HepG2 (cell line): ENCODE measurements around the gene CSNK1D. TPM values are rescaled to one million over a fixed set of nuclear protein-coding genes. Genes with fewer than 3 reads are reported as not detected.

Experiments
- CBX2 ChIP-seq, 2 experiments: fragments of 200-600 bp in 1 of 2; sonication (generic); formaldehyde crosslinking in 1 of 2; IDR thresholded peaks; 2 replicates each; pipeline versions ENCODE4 v1.7.0 to v1.8.1; 2018 to 2022; ENCODE audit warnings: low read depth in 2 of 2, low read length in 1 of 2, mild to moderate bottlenecking in 1 of 2, missing genetic modification reagents in 1 of 2
- CENPT ChIP-seq: sonication (generic); formaldehyde crosslinking; IDR thresholded peaks from 2 replicates; pipeline ENCODE4 v1.8.0; 2022; ENCODE audit warnings: low read depth, mild to moderate bottlenecking, moderate library complexity, missing genetic modification reagents
- HDAC1 ChIP-seq: sonication (generic); formaldehyde crosslinking; IDR thresholded peaks from 2 replicates; pipeline ENCODE4 v1.5.1; 2020; ENCODE audit warnings: mild to moderate bottlenecking, missing genetic modification reagents
- HIVEP1 ChIP-seq: sonication (generic); formaldehyde crosslinking; IDR thresholded peaks from 2 replicates; pipeline ENCODE4 v1.4.0; 2020; ENCODE audit warnings: mild to moderate bottlenecking, missing genetic modification reagents
- HMG20A ChIP-seq: IDR thresholded peaks from 2 replicates; pipeline ENCODE4 v1.6.1; 2016; ENCODE audit warnings: borderline replicate concordance
- HOXA7 ChIP-seq: sonication (generic); formaldehyde crosslinking; IDR thresholded peaks from 2 replicates; pipeline ENCODE4 v1.8.1; 2022; ENCODE audit warnings: mild to moderate bottlenecking, missing genetic modification reagents, moderate library complexity
- NR1H2 ChIP-seq: sonication (generic); formaldehyde crosslinking; IDR thresholded peaks from 2 replicates; pipeline ENCODE4 v1.8.1; 2022; ENCODE audit warnings: low read depth, missing genetic modification reagents, borderline replicate concordance
- NR2F2 ChIP-seq: IDR thresholded peaks from 2 replicates; pipeline ENCODE4 v1.6.1; 2012; ENCODE audit warnings: low read depth, inconsistent platforms, borderline replicate concordance
- NR2F6 ChIP-seq, 2 experiments: IDR thresholded peaks; 2 replicates each; pipeline ENCODE4 v1.6.1; 2016; ENCODE audit warnings: antibody characterized with exemption in 1 of 2, mild to moderate bottlenecking in 1 of 2
- PHF21A ChIP-seq: sonication (generic); formaldehyde crosslinking; IDR thresholded peaks from 2 replicates; pipeline ENCODE4 v1.5.0; 2020; ENCODE audit warnings: mild to moderate bottlenecking, missing genetic modification reagents
- SAFB2 ChIP-seq: sonication (generic); formaldehyde crosslinking; IDR thresholded peaks from 2 replicates; pipeline ENCODE4 v1.5.1; 2020; ENCODE audit warnings: missing genetic modification reagents, low read depth, mild to moderate bottlenecking, borderline replicate concordance
- SPEN ChIP-seq: sonication (generic); formaldehyde crosslinking; IDR thresholded peaks from 2 replicates; pipeline ENCODE4 v1.5.1; 2020; ENCODE audit warnings: low read depth, mild to moderate bottlenecking, missing genetic modification reagents
- STAG1 ChIP-seq: sonication (generic); formaldehyde crosslinking; IDR thresholded peaks from 2 replicates; pipeline ENCODE4 v1.4.0; 2020; ENCODE audit warnings: missing genetic modification reagents
- ZNF607 ChIP-seq: sonication (generic); formaldehyde crosslinking; IDR thresholded peaks from 2 replicates; pipeline ENCODE4 v1.5.1; 2020; ENCODE audit warnings: missing genetic modification reagents, mild to moderate bottlenecking, borderline replicate concordance
- ZNF616 ChIP-seq: sonication (generic); formaldehyde crosslinking; IDR thresholded peaks from 2 replicates; pipeline ENCODE4 v1.5.0; 2020; ENCODE audit warnings: low read depth, mild to moderate bottlenecking, missing genetic modification reagents
- polyA plus RNA-seq, 8 experiments: library from polyadenylated mRNA; depleted of rRNA in 3 of 8; stranded (reverse) in 7 of 8; unstranded in 1 of 8; fragments of >200 nt; fragmentation: Illumina TruSeq in 4 of 8; extraction: Trizol in 4 of 8; gene quantifications; 2 replicates each; pipeline versions ENCODE4 v1.2.1 to v1.2.3, GENCODE V29; 2011 to 2016; ENCODE audit warnings: low read depth in 4 of 8, missing spikeins in 1 of 8, mixed read lengths in 1 of 8; ENCODE audit not compliant: insufficient read depth in 1 of 8
- total RNA-seq, 5 experiments: library from RNA; depleted of rRNA; stranded (reverse); fragments of >200 nt; fragmentation: Illumina TruSeq; extraction: Trizol; gene quantifications; 2 replicates each; pipeline ENCODE4 v1.2.3, GENCODE V29; 2016; ENCODE audit warnings: low read depth in 1 of 5
- TF ChIP-seq, protein P1 (sequence below): conservative IDR thresholded peaks from 2 replicates; pipeline ENCODE4 v1.6.1; 2018; ENCODE audit warnings: missing genetic modification reagents
- TF ChIP-seq, protein P2 (sequence below): sonication (generic); formaldehyde crosslinking; IDR thresholded peaks from 2 replicates; pipeline ENCODE4 v1.4.0; 2020; ENCODE audit warnings: missing genetic modification reagents
- TF ChIP-seq, protein P3 (sequence below): sonication (generic); formaldehyde crosslinking; conservative IDR thresholded peaks from 2 replicates; pipeline ENCODE4 v1.8.0; 2022; ENCODE audit warnings: missing genetic modification reagents
- TF ChIP-seq, protein P4 (sequence below): sonication (generic); formaldehyde crosslinking; IDR thresholded peaks from 2 replicates; pipeline ENCODE4 v1.4.0; 2020; ENCODE audit warnings: mild to moderate bottlenecking, missing genetic modification reagents, borderline replicate concordance

The CSNK1D gene
- total and polyA plus RNA-seq, 2 of the 13 experiments (the other 11 are each of a cell fraction or from before 2014, with no cell fraction given), result 31.5 to 128 TPM

DNA sequence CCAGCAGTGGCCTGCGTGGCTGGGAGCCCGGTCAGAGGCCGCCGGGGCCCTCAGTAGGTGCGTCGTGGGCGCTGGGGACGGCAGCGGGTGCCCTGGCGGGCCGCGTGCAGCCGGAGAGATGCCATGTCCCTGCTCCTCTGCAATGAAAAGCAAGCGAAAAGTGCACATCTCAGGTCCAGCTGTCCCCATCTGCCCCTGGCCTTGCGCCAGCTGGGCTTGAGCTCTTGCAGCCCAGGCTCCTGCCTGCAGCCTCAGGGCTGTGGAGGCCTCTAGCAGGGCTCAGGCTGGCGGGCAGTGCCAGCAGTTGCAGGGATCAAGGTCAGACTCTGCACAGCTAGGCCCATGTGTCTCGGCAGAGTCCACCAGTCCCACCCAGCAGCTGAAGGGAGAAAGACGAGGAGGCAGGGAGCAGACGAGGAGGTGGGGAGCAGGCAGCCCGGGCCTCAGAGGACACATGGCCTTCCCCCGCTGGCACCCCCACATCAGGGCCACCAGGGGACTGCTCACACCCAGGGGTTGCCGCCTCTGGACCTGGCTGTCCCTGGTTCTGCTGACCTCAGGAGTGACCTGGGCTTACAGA is 33.5 kb downstream of the CSNK1D start (continued):
- TF ChIP-seq, protein P1, sequence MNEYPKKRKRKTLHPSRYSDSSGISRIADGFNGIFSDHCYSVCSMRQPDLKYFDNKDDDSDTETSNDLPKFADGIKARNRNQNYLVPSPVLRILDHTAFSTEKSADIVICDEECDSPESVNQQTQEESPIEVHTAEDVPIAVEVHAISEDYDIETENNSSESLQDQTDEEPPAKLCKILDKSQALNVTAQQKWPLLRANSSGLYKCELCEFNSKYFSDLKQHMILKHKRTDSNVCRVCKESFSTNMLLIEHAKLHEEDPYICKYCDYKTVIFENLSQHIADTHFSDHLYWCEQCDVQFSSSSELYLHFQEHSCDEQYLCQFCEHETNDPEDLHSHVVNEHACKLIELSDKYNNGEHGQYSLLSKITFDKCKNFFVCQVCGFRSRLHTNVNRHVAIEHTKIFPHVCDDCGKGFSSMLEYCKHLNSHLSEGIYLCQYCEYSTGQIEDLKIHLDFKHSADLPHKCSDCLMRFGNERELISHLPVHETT (CRISPR knock-in tag), result no peak; the same call in 1 of the 2 replicates
- TF ChIP-seq ZNF616 (no peak), SPEN (CRISPR knock-in tag) (peak; percentile 75; the same call in 1 of the 2 replicates), HDAC1 (CRISPR knock-in tag) (peak; percentile 96), CENPT (CRISPR knock-in tag) (no peak), NR2F6 (IDR thresholded peaks at IDR 0.05) (peak; percentile 51), NR2F6 (CRISPR knock-in tag; IDR thresholded peaks at IDR 0.05) (peak; percentile 68), HIVEP1 (CRISPR knock-in tag) (peak; percentile 15; the same call in 1 of the 2 replicates), HMG20A (CRISPR knock-in tag) (no peak; the same call in 1 of the 2 replicates), CBX2 (IDR thresholded peaks at IDR 0.05; ENCODE audit: low read depth, low read length) (no peak), CBX2 (CRISPR knock-in tag; IDR thresholded peaks at IDR 0.05; ENCODE audit: low read depth) (no peak), STAG1 (no peak), NR1H2 (CRISPR knock-in tag) (no peak), PHF21A (CRISPR knock-in tag) (peak; percentile 70), SAFB2 (0 out of 2 replicates have a peak, but pooled peaks have one; percentile 94), NR2F2 (no peak), ZNF607 (CRISPR knock-in tag) (no peak), HOXA7 (CRISPR knock-in tag) (no peak)
- TF ChIP-seq, protein P2, sequence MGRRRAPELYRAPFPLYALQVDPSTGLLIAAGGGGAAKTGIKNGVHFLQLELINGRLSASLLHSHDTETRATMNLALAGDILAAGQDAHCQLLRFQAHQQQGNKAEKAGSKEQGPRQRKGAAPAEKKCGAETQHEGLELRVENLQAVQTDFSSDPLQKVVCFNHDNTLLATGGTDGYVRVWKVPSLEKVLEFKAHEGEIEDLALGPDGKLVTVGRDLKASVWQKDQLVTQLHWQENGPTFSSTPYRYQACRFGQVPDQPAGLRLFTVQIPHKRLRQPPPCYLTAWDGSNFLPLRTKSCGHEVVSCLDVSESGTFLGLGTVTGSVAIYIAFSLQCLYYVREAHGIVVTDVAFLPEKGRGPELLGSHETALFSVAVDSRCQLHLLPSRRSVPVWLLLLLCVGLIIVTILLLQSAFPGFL (CRISPR knock-in tag), result no peak
- TF ChIP-seq, protein P3, sequence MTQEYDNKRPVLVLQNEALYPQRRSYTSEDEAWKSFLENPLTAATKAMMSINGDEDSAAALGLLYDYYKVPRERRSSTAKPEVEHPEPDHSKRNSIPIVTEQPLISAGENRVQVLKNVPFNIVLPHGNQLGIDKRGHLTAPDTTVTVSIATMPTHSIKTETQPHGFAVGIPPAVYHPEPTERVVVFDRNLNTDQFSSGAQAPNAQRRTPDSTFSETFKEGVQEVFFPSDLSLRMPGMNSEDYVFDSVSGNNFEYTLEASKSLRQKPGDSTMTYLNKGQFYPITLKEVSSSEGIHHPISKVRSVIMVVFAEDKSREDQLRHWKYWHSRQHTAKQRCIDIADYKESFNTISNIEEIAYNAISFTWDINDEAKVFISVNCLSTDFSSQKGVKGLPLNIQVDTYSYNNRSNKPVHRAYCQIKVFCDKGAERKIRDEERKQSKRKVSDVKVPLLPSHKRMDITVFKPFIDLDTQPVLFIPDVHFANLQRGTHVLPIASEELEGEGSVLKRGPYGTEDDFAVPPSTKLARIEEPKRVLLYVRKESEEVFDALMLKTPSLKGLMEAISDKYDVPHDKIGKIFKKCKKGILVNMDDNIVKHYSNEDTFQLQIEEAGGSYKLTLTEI (CRISPR knock-in tag), result no peak
- TF ChIP-seq, protein P4, sequence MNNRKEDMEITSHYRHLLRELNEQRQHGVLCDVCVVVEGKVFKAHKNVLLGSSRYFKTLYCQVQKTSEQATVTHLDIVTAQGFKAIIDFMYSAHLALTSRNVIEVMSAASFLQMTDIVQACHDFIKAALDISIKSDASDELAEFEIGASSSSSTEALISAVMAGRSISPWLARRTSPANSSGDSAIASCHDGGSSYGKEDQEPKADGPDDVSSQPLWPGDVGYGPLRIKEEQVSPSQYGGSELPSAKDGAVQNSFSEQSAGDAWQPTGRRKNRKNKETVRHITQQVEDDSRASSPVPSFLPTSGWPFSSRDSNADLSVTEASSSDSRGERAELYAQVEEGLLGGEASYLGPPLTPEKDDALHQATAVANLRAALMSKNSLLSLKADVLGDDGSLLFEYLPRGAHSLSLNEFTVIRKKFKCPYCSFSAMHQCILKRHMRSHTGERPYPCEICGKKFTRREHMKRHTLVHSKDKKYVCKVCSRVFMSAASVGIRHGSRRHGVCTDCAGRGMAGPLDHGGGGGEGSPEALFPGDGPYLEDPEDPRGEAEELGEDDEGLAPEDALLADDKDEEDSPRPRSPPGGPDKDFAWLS (CRISPR knock-in tag), result no peak; the same call in none of the 2 replicates
